Ramos (cell line): ENCODE measurements around the gene ANKRD11.
"Not testable (repeated sequence)": the region's sequence is repeated elsewhere in the genome, so short reads cannot be mapped to it uniquely, and the experiment has no call there.

Experiments
- in situ Hi-C: fragments of 300-500 bp; cut with MboI; formaldehyde crosslinking; loops from one replicate; pipeline ENCODE4 v1.14.3; 2022; ENCODE audit warnings: low sequenced_read_pairs; ENCODE audit not compliant: unreplicated experiment

ANKRD11 gene

DNA sequence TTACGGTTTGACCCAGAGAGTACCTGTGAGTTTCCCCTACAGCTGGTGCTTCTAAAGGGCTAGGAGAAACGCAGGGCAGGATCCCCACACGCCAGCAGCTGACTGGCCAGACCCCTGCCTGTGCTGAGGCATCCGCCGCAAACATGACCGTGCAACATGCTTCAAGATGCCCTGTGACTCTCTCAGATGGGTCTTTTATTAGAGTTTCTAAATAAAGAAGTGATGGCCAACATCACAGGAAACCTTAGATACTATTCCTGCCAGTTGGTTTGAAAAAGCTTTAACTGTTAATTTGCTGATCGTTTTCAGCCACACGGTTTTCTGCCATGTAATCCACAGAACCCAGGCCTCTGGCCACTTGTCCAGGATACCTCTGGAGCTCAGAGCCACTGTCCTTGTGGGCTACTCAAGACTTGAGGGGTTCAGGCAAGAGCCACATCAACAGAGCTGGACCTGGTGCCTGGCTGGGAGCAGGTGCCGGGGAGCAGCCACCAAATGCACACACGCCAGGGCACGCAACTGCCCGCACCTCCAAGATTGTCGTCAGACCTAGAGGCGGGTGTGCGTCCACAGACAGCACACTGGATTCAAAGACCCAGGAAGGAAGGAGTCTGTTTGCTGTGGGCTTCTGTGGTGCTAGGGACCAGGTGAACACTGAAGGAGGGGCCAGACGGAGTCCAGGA, 154.4 kb downstream of the ANKRD11 start:
- in situ Hi-C loops: no loop called here

DNA sequence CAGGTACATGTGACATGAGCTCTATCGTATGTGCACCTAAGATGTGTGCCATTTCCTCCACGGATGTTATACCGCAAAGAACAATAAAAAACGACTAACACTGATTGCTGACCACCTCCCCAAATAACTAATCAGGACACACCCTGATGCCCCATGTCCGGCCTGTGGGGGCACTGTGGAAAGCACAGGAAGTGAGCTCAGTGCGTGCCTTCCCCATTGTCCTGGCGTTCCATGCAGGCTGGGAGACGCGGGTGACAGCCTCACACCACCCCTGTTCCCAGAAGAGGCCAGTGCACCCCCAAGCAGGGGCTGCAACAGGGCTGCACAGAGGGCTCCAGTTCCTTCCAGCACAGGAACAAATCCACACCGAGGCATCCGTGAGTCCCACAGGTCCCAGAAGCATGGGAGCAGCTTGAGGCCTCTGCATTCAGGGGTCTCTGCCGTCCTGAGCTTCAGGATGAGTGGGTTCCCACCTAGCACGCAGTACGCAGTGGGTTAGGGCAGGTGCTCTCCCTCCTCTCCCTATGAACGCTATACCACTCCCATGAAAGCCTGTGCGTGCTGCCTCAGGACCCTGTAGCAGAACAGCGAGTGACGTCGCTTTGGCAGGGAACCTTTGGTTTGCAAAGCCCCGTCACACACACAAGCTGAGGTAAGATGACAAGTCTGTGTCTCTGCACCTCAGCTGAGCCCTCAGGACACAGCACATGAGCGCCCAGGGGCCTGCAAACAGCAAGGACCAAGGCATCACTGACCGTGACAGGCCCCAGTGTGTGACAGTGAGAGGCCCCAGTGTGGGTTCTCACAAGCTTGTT, 155.2 kb downstream of the ANKRD11 start:
- in situ Hi-C loops: no loop called here

DNA sequence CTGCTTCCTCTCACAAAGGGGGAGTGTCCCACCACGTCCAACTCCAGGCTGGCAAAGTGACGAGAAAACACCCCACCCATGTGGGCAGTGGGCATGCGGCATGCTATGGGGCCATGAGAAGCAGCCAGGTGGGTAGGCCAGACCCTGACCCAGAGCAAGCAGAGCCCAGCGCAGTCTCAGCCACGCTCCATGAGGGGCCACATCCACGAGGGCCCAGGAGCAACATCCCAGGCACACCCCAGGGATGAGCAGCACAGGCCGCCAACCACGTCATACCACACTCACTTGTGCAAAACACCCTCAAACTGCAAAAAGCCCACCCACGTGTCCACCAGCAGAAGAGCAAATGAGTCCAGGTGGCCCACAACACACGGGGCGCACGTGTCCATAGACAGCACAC, 155.9 kb downstream of the ANKRD11 start:
- in situ Hi-C loops: no loop called here

DNA sequence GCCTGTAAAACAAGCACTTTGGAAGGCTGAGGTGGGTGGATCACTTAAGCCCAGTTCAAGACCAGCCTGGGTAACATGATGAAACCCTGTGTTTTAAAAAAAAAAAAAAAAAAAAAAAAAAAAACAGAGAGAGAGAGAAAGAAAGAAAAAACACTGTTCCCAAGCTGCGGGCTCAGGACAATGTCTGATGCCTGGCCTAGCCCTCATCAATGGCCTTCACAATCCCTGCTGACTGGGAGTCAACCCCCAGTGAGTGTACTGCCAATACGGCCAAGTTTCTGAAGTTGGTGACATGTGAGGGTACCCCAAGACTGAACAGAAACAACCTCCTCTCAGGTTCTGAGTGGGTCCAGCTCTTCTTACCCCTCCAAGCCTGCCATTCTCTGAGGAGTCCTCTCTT, 156.3 kb downstream of the ANKRD11 start:
- in situ Hi-C loops: no loop called here

DNA sequence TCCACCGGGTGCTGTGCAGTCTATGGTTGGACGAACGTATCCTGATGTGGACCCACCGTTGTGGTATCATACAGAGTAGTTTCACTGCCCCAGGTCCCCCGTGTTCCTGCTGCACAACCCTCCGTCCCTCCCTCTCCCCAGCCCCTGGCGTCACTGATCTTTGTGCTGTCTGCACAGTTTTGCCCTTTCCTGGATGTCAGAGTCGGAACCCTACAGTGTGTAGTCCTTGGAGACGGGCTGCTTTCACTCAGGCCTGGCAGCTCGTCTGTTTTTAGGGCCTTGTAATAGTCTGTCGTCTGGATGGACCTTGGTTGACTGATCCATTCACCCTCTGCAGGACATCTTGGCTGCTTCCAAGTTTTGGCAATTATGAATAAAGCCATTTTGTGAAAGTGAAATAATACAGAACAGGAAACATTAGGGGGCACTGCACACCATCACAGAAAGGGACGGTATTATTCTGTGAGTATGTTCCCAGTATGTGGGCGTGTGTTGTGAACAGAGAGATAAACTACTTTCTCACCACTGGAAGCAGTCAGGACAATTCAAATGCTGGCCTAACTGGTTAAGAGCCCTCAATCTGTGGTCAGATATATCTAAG, 156.9 kb downstream of the ANKRD11 start:
- in situ Hi-C loops: not testable (repeated sequence)

DNA sequence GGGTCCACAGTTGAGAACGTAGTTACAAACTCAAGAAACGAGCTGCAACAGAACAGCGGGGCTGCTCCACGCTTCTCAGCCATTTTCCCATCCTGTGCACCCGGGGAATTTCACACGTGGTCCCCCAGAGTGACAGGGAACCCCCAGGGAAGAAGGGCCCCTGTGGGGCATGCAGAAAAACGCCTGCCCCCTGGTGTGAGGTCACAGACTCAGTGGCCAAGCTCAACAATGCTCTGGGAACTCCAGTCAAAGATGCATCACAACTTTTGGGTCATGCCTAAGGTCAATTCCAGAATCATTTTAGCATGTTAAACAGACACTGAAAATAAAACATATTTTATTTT, 157.5 kb downstream of the ANKRD11 start:
- in situ Hi-C loops: no loop called here

DNA sequence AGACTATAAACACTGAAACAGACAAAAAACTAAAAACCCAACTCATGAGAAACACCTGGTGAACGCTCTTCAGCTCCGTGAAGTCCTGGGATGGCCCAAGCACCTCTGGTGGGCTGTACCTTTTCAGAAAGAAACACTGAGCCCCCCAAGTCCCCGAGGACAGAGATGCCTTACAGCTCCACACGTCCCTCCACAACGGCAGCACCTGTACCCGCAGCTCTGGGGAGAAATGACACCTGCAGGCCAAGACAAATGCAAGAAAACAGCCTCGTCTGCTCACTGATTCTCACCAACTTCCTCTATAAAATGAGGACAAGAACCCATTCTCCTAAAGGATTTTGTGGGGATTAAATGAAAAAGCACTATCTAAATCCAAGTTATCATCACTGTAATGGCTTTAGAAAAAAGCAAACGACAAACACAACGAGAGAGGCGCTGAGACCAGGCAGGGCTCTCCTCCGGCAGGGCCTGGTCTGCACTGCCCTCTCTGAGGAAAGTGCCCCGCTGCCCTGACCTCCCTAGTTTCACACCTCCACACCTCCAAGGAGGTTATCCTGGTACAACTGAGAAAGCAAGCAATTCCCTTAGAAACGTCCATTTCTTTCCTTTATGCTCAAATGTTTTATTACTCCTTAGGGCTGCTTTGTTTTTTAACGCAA, 158.0 kb downstream of the ANKRD11 start:
- in situ Hi-C loops: no loop called here

DNA sequence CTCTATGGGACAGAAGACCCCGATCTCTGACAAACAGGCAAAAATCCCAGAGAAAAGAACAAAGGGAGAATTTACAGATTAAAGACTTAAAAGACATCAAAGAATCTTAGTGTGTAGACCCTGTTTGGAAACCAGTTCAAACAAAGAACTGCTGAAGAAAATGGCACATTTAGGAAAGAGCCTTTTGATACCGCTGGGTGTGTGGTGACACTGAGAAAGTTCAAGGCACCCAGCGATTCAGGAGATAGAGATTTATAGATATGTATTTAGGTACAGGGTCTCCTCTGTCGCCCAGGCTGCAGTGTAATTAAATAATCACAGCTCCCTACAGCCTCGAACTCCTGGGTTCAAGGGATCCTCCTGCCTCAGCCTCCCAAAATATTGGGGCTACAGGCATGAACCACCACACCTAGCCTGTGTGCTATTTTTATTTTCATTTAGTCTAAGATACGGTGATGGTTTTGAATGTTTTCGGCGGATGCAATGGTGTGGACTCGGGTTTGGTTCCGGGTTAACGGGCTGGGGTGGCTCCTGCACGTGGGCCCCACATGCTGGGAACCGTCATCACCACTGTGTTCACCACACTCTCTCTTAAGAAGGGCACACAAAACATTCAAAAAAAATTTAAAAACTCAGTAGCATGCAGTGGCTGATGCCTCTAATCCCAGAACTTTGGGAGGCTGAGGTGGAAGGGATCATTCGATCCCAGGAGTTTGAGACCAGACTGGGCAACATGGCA, 158.8 kb downstream of the ANKRD11 start:
- in situ Hi-C loops: no loop called here

DNA sequence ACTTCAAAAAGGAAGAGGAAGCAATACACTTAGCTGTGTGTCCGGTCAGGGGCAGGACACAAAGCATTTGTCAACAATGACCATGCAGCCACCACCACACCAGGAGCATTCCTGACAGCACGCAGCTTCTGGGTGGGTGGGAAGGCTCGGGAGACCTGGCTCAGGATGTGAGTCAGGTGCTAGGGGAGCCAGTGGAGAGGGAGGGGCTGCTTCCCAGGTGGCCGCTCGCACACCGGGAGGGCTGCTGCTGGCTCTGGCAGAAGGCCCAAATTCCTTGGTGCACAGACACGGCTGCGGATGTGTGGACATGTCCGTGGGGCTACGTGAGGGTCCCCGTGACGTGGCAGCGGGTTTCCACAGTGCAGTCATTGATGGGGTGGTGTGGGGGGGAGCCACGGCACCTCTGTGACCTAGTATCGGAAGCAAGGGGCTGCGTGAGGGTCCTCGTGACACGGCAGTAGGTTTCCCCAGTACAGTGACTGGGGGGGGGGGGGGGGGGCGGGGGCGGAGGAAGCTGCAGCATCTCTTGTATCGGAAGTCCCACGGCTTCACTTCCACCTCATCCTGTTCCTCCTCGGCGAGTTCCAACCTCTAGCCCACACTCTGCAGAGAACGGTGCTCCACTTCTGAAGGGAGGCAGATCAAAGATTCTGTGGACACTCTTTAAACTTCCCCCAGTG, 160.0 kb downstream of the ANKRD11 start:
- in situ Hi-C loops: no loop called here

DNA sequence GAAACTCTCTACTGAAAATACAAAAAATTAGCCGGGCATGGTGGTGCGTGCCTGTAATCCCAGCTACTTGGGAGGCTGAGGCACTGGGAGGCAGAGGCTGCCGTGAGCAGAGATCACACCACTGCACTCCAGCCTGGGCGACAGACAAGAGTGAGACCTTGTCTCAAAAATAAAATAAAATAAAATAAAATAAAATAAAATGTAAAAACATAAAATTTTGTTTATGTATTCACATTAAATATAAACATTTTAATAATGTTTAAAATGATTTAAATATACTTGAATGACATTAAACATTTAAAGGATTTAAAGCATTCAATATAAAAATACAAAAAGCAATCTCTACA, 160.6 kb downstream of the ANKRD11 start:
- in situ Hi-C loops: not testable (repeated sequence)

DNA sequence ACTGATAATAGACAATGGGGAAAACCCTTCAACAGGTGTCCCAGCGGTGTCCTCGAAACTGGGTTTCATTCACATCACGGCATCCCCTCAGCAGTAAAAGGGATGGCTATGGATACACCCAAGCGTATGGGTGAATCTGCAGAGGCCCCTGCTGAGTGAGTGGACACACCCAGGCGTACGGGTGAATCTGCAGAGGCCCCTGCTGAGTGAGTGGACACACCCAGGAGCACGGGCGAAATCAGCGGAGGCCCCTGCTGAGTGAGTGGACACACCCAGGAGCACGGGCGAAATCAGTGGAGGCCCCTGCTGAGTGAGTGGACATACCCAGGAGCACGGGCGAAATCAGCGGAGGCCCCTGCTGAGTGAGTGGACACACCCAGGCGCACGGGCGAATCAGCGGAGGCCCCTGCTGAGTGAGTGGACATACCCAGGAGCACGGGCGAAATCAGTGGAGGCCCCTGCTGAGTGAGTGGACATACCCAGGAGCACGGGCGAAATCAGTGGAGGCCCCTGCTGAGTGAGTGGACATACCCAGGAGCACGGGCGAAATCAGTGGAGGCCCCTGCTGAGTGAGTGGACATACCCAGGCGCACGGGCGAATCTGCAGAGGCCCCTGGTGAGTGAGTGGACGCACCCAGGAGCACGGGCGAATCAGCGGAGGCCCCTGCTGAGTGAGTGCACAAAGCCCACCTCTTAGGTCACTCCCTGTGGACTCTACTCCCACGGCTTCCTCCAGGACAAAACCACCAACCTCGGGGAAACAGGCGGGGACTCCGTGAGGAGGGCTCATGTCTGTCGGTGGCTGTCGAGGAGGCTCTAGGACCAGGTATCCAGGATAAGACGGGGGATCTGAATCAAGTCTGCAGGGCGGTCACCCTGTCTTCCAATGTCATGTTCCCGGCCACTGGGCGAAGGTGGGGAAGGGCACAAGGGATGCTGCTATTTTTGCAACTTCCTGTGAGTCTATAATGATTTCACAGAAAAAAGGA, 161.7 kb downstream of the ANKRD11 start:
- in situ Hi-C loops: not testable (repeated sequence)

DNA sequence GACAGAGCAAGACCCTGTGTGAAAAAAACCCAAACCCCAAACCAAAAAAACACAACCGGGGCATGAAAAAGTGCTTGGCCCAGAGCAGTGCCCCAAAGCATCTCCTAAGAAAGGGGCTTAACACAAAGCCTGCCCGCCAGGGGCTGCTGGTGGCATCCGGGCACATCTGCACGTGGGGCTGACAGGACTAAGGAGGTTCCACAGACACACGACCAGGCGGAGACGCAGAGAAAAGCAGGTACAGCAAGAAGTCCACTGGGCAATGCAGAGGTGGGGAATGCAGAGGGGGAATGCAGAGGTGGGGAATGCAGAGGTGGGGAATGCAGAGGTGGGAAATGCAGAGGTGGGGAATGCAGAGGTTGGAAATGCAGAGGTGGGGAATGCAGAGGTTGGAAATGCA, 163.6 kb downstream of the ANKRD11 start:
- in situ Hi-C loops: no loop called here

DNA sequence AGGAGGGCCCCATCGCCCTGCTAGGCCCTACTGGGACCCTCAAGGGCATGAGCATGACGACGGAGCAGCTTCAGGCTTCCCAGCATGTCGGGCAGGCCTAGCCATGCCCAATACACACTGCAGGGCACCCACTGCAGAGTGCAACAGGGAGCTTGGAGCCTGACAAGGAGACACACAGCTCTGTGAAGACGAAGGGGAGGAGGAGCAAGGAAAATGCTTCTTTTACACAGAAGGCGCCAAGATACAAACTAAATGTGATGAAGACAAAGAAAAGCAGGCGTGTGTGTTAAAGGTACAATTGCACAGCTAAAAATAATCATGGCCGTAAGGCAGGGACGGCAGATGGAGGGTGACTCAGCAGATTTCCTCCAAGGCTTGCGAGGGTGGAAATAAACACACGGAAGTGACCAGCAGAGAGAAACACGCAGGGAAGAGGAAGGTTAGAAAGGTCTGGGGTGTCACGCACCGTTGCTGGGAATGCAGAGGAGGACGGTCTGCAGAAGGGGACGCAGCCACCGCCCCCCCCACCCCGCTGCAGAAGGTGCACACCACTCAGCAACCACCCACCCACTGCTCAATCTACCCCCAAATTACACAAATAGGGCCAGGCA, 164.4 kb downstream of the ANKRD11 start:
- in situ Hi-C loops: no loop called here

DNA sequence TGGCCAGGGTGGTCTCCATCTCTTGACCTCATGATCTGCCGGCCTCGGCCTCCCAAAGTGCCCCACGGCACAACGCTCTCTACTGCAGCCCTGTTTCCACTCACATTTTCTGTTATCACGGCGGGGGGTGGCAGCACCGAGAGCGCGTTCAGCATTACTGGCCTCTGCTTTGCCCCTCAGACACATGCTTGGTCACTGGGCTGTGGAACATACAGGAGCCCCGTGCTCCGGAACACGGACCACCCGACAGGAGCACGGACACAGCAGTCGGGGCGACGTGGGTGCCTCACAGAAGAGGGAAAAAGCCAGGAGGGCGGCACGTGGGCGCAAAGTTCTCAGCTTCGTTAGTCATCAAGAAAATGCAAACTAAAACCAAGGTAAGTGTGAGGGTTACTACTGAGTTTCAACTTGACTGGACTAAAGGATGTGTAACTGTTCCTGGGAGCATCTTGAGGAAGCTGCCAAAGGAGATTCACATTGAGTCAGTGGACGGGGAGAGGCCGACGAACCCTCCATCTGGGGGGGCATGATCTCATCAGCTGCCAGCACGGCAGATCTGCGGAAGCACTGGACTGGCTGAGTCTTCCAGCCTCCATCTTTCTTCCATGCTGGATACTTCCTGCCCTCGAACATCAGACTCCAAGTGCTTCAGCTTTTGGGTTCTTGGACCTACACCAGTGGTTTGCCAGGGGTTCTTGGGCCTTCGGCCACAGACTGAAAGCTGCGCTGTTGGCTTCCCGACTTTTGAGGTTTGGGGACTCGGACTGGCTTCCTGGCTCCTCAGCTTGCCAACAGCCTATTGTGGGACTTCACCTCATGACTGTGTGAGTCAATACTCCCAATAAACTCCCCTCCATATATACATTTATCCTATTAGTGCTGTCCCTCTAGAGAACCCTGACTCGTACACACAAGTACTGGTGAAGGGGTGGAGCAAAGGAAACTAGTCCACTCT, 166.0 kb downstream of the ANKRD11 start:
- in situ Hi-C loops: no loop called here

DNA sequence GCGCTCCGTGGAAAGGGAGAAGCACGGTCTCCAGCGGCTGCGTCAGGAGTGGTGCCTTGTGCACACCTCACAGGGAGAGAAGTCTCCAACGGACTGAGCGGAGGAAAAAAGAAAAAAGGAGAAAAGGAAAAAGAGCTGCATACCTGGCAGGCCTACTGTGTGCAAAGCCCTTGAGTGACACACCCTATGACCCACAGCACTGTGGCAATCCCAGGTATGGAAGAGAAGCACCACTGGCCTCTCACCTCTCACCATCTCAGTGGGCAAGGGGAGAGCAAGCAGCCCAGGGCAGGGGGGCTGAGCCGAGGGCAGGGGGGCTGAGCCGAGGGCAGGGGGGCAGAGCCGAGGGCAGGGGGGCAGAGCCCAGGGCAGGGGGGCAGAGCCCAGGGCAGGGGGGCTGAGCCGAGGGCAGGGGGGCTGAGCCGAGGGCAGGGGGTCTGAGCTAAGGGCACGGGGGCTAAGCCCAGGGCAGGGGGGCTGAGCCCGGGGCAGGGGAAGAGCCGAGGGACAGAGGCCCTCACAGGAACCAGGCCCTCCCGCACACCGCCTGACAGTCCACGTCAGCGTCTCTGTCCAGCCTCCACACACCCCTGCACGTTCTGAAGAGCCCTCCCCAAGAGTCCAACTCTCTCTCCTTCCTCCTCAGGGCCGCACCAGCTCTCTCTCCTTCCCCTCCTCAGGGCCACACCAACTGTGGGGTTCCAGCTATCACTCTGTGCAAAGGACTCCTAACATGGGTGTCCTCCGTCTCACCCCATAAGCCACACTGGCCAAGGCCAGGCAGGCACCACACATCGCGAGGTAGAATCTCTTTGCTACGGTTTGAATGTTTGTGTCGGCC, 167.0 kb downstream of the ANKRD11 start:
- in situ Hi-C loops: no loop called here

DNA sequence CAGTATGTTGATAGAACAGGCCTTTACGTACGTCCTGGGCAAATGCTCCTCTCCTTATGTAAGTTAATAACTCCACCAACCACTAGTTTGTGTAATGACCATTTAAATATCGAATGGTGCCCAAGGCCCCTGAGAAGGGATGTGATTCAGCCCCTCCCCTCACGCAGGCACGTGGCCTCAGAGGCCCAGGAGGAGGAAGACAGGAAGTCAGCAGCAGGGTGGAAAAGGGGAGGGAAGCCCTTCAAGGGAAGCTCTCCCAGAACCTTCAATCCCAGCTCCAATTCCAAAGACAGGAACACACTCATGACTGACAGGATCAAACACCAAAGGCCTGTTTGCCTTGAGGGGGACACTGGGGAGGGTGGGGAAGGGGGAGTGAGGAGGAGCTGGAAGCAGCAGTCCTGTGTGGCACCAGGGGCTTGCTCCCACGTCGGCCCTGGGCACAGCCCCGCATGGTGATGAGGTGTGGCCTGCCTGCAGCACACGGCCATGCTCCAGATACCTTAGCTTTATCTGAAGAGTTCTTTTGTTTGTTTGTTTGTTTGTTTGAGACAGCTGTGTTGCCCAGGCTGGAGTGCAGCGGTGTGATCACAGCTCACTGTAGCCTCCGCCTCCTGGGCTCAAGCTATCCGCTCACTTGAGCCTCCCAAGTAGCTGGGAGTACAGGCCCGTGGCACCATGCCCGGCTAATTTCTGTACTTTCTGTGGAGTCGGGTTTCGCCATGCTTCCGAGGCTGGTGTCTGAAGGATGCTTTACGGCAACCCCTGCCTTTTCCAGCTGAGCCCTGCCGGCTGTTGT, 167.8 kb downstream of the ANKRD11 start:
- in situ Hi-C loops: no loop called here
